SK-N-SH (cell line): Measurements from ENCODE around the gene CEBPZOS. TPM values are rescaled to one million over a fixed set of nuclear protein-coding genes. Genes with fewer than 3 reads are reported as not detected.
A peak's percentile ranks its signal among the peaks of the same experiment; 100 is the strongest.

Source experiments
- CHD2 ChIP-seq: fragments of 150-350 bp; IDR thresholded peaks from 2 replicates; pipeline ENCODE4 v1.6.1; 2018; ENCODE audit warnings: low read length; ENCODE audit not compliant: partially characterized antibody
- ELF1 ChIP-seq: IDR thresholded peaks from 2 replicates; pipeline ENCODE4 v1.4.0; 2012
- EP300 ChIP-seq, 2 experiments: IDR thresholded peaks; 2 replicates each; pipeline versions ENCODE4 v1.4.0 to v1.6.1; 2012; ENCODE audit warnings: borderline replicate concordance in 1 of 2, low read depth in 1 of 2, low read length in 1 of 2
- EZH2phosphoT487 ChIP-seq: fragments of 200-600 bp; sonication (generic); IDR thresholded peaks from 2 replicates; pipeline ENCODE4 v1.6.1; 2017; ENCODE audit warnings: low read depth, mixed run types, mild to moderate bottlenecking, antibody characterized with exemption, moderate library complexity, borderline replicate concordance
- FOSL2 ChIP-seq: IDR thresholded peaks from 2 replicates; pipeline ENCODE4 v1.4.0; 2012; ENCODE audit warnings: low read depth, mild to moderate bottlenecking, moderate library complexity, borderline replicate concordance
- FOXJ3 ChIP-seq: sonication (generic); formaldehyde crosslinking; IDR thresholded peaks from 2 replicates; pipeline ENCODE4 v1.5.1; 2020; ENCODE audit warnings: mild to moderate bottlenecking, missing genetic modification reagents
- FOXM1 ChIP-seq: IDR thresholded peaks from 2 replicates; pipeline ENCODE4 v1.4.0; 2012; ENCODE audit warnings: low read depth, mild to moderate bottlenecking
- GABPA ChIP-seq: IDR thresholded peaks from 2 replicates; pipeline ENCODE4 v1.4.0; 2012; ENCODE audit warnings: low read depth, mild to moderate bottlenecking
- JUND ChIP-seq: IDR thresholded peaks from 2 replicates; pipeline ENCODE4 v1.4.0; 2012
- MAX ChIP-seq: IDR thresholded peaks from 2 replicates; pipeline ENCODE4 v1.4.0; 2012; ENCODE audit warnings: low read depth
- MEF2A ChIP-seq: IDR thresholded peaks from 2 replicates; pipeline ENCODE4 v1.4.0; 2012; ENCODE audit warnings: low read depth, borderline replicate concordance
- MXI1 ChIP-seq: IDR thresholded peaks from 2 replicates; pipeline ENCODE4 v1.6.1; 2012; ENCODE audit warnings: mild to moderate bottlenecking, low read depth, low read length, improper control_type of control experiment
- NFIC ChIP-seq: IDR thresholded peaks from 2 replicates; pipeline ENCODE4 v1.4.0; 2012; ENCODE audit warnings: borderline replicate concordance
- NRF1 ChIP-seq: IDR thresholded peaks from 2 replicates; pipeline ENCODE4 v1.6.1; 2012; ENCODE audit warnings: low read depth, mild to moderate bottlenecking, low read length
- RAD21 ChIP-seq: IDR thresholded peaks from 2 replicates; pipeline ENCODE4 v1.6.1; 2012; ENCODE audit warnings: mild to moderate bottlenecking, low read length
- RCOR1 ChIP-seq: fragments of 150-350 bp; IDR thresholded peaks from 2 replicates; pipeline ENCODE4 v1.6.1; 2017; ENCODE audit warnings: antibody characterized with exemption, low read length
- RFX5 ChIP-seq: IDR thresholded peaks from 2 replicates; pipeline ENCODE4 v1.6.1; 2012; ENCODE audit warnings: mild to moderate bottlenecking, improper control_type of control experiment, low read length
- RXRA ChIP-seq: IDR thresholded peaks from 2 replicates; pipeline ENCODE4 v1.4.0; 2012; ENCODE audit warnings: low read depth, mild to moderate bottlenecking, borderline replicate concordance
- SIN3A ChIP-seq: IDR thresholded peaks from 2 replicates; pipeline ENCODE4 v1.6.1; 2012; ENCODE audit warnings: low read depth, mild to moderate bottlenecking, low read length, moderate library complexity, borderline replicate concordance
- SMC3 ChIP-seq: IDR thresholded peaks from 2 replicates; pipeline ENCODE4 v1.6.1; 2012; ENCODE audit warnings: low read depth, low read length, improper control_type of control experiment
- TAF1 ChIP-seq: IDR thresholded peaks from 2 replicates; pipeline ENCODE4 v1.6.1; 2012; ENCODE audit warnings: low read depth, mild to moderate bottlenecking, low read length, moderate library complexity, borderline replicate concordance
- TCF12 ChIP-seq: IDR thresholded peaks from 2 replicates; pipeline ENCODE4 v1.4.0; 2012
- USF1 ChIP-seq: IDR thresholded peaks from 2 replicates; pipeline ENCODE4 v1.4.0; 2012; ENCODE audit warnings: low read depth, borderline replicate concordance
- YY1 ChIP-seq: IDR thresholded peaks from 2 replicates; pipeline ENCODE4 v1.4.0; 2012; ENCODE audit warnings: low read depth, mild to moderate bottlenecking
- ZBTB33 ChIP-seq: IDR thresholded peaks from 2 replicates; pipeline ENCODE4 v1.4.0; 2012; ENCODE audit warnings: low read depth, borderline replicate concordance
- polyA plus RNA-seq, 3 experiments: library from polyadenylated mRNA; depleted of rRNA; stranded (reverse); fragments of >200 nt; gene quantifications; 2 replicates each; pipeline ENCODE4 v1.2.3, GENCODE V29; 2012
- TF ChIP-seq, protein P1 (sequence below): IDR thresholded peaks from 2 replicates; pipeline ENCODE4; 2012
- TF ChIP-seq, protein P2 (sequence below): fragments of 150-350 bp; IDR thresholded peaks from 2 replicates; pipeline ENCODE4 v1.6.1; 2017; ENCODE audit warnings: antibody characterized with exemption, low read length, low read depth, borderline replicate concordance

CEBPZOS gene
- polyA plus RNA-seq, 1 of the 3 experiments (the other 2 are of a cell fraction), result 27.5 TPM

- TF ChIP-seq JUND, result no peak
- peak; percentile 88 for TF ChIP-seq TAF1
- no peak for TF ChIP-seq FOXM1
- no peak for TF ChIP-seq USF1
- no peak; the same call in 1 of the 2 replicates for TF ChIP-seq RXRA
- TF ChIP-seq GABPA, result peak; percentile 96
- no peak for TF ChIP-seq FOXJ3 (CRISPR knock-in tag)
- no peak for TF ChIP-seq ZBTB33
- peak; percentile 95 for TF ChIP-seq YY1
- TF ChIP-seq NFIC, result no peak; the same call in 1 of the 2 replicates
- TF ChIP-seq RAD21, result no peak
- TF ChIP-seq, protein P1, sequence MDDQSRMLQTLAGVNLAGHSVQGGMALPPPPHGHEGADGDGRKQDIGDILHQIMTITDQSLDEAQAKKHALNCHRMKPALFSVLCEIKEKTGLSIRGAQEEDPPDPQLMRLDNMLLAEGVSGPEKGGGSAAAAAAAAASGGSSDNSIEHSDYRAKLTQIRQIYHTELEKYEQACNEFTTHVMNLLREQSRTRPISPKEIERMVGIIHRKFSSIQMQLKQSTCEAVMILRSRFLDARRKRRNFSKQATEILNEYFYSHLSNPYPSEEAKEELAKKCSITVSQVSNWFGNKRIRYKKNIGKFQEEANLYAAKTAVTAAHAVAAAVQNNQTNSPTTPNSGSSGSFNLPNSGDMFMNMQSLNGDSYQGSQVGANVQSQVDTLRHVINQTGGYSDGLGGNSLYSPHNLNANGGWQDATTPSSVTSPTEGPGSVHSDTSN, result 0 out of 2 replicates have a peak, but pooled peaks have one; percentile 20
- peak in 1 of 2 experiments; percentile 21; a peak in 1 of 4 replicates for TF ChIP-seq EP300 (IDR thresholded peaks at IDR 0.05; ENCODE audit: borderline replicate concordance in 1 of 2, low read depth in 1 of 2, low read length in 1 of 2)
- TF ChIP-seq EZH2phosphoT487, result no peak
- no peak for TF ChIP-seq SMC3
- no peak for TF ChIP-seq NRF1
- TF ChIP-seq CHD2, result peak; percentile 79
- TF ChIP-seq MXI1, result peak; percentile 98
- peak; percentile 91 for TF ChIP-seq ELF1
- TF ChIP-seq RFX5, result 0 out of 2 replicates have a peak, but pooled peaks have one; percentile 30
- peak; percentile 17; the same call in 1 of the 2 replicates for TF ChIP-seq TCF12
- TF ChIP-seq RCOR1, result no peak
- TF ChIP-seq MAX, result peak; percentile 98
- TF ChIP-seq, protein P2, sequence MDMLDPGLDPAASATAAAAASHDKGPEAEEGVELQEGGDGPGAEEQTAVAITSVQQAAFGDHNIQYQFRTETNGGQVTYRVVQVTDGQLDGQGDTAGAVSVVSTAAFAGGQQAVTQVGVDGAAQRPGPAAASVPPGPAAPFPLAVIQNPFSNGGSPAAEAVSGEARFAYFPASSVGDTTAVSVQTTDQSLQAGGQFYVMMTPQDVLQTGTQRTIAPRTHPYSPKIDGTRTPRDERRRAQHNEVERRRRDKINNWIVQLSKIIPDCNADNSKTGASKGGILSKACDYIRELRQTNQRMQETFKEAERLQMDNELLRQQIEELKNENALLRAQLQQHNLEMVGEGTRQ, result no peak
- peak; percentile 92 for TF ChIP-seq SIN3A
- no peak for TF ChIP-seq MEF2A
- peak; percentile 18; the same call in 1 of the 2 replicates for TF ChIP-seq FOSL2
Measured at GRCh38 chr2:37231241-37232130, 35.2 kb downstream of the CEBPZOS start, which contains the start of the genes CEBPZ and NDUFAF7 (continued).
